Measurements from ENCODE around the gene CCDC102B. TPM values are rescaled to one million over a fixed set of nuclear protein-coding genes. Genes with fewer than 3 reads are reported as not detected.

CCDC102B gene
- total RNA-seq, 1 experiment from 2014 or later = 2.4 TPM

GRCh38 chr18:68793951-68794350, 3.9 kb upstream of the CCDC102B start:
- no peak overlapping the region for H3K4me3 ChIP-seq (ENCODE audit: low read length)
- no peak overlapping the region for H3K27ac ChIP-seq (ENCODE audit: low read length)
- no peak overlapping the region for H2AFZ ChIP-seq (ENCODE audit: low read length)
- no peaks in the 10 kb centered on the region for H3F3A ChIP-seq (ENCODE audit: low read length, unreplicated experiment)
- ChIA-PET CTCF (interaction anchor here (0.5 kb wide), 1 partner anchor 1554 kb away, joined by 4 read pairs; no protein-coding TSS in a partner anchor), POLR2A (ENCODE audit: unreplicated experiment) (no interaction called here)
- no peaks in the 10 kb centered on the region for H3K27me3 ChIP-seq (ENCODE audit: low read length)
- BruUV-seq (replicated peaks) = no TSS peak
- DNase-seq = no peak
- intact Hi-C loops (cut with micrococcal nuclease) = no loop called here
- H3K9me2 ChIP-seq (replicated peaks; ENCODE audit: low read length) = no peaks in the 10 kb centered on the region
- no peaks in the 10 kb centered on the region for H4K20me1 ChIP-seq (ENCODE audit: low read length)
- H3K36me3 ChIP-seq (ENCODE audit: low read depth, low read length) = no peaks in the 10 kb centered on the region
- TF ChIP-seq EZH2phosphoT487 (IDR thresholded peaks at IDR 0.05; ENCODE audit: borderline replicate concordance, low read length) = no peak
- TF ChIP-seq, protein P1, sequence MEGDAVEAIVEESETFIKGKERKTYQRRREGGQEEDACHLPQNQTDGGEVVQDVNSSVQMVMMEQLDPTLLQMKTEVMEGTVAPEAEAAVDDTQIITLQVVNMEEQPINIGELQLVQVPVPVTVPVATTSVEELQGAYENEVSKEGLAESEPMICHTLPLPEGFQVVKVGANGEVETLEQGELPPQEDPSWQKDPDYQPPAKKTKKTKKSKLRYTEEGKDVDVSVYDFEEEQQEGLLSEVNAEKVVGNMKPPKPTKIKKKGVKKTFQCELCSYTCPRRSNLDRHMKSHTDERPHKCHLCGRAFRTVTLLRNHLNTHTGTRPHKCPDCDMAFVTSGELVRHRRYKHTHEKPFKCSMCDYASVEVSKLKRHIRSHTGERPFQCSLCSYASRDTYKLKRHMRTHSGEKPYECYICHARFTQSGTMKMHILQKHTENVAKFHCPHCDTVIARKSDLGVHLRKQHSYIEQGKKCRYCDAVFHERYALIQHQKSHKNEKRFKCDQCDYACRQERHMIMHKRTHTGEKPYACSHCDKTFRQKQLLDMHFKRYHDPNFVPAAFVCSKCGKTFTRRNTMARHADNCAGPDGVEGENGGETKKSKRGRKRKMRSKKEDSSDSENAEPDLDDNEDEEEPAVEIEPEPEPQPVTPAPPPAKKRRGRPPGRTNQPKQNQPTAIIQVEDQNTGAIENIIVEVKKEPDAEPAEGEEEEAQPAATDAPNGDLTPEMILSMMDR (conservative IDR thresholded peaks at IDR 0.05; ENCODE audit: low read depth, low read length) = no peak
- TF ChIP-seq EZH2 (IDR thresholded peaks at IDR 0.05; ENCODE audit: low read length, unreplicated experiment) = no peak
- no peaks in the 10 kb centered on the region for H3K9me3 ChIP-seq (ENCODE audit: low read length)
- H3K4me2 ChIP-seq (ENCODE audit: low read length) = no peak overlapping the region
- H3K9ac ChIP-seq (ENCODE audit: low read length) = no peak overlapping the region
- H3K79me2 ChIP-seq (ENCODE audit: low read length) = no peaks in the 10 kb centered on the region
- peaks cover 30% of the 10 kb centered on the region for H3K4me1 ChIP-seq (ENCODE audit: insufficient read depth, low read length)
- no peak for ATAC-seq

DNA sequence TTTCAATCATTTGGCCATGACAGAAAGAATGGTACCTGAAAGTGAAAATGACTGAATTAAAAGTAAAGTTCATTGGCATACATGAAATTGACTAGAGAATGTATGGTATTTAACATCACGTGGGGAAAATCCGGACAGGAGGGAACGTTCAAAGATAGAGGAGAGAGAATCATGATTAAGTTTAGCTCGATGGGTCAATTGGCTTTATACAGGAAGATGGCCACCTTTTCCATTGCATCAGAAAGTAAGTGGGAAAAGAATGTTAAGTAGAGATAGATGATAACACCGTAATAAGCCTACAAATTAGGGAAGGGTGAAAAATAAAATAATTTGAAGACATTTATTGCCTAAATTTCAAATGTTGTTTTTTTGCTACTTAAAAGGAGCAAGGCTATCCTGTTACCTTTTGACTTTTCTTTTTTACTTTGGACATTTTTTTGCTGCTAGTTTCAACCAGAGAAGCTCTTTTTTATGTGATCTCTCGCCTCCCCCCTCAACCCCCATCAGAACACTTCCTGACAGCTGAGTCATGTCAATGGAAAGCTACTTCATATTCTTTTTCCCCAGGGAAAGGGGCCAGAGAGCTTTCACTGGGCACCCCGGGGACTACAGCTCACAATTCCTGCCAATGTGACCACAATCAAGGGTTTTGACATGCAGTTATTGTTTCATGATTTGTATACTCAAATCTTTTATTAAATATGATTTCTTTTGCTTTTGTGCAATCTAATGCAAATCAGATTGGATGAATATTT, 767 bp upstream of the CCDC102B start:
- H2AFZ ChIP-seq (ENCODE audit: low read length) = no peak overlapping the region; the same call in 1 of the 2 replicates
- no peaks in the 10 kb centered on the region for H3K9me2 ChIP-seq (replicated peaks; ENCODE audit: low read length)
- H3K27ac ChIP-seq (ENCODE audit: low read length) = peak overlapping the region; percentile 90
- ChIA-PET CTCF (no interaction called here), POLR2A (ENCODE audit: unreplicated experiment) (interaction anchor here (0.6 kb wide), 2 partner anchors 43 to 1576 kb away, joined by 3 to 5 read pairs; no protein-coding TSS in a partner anchor)
- no peaks in the 10 kb centered on the region for H3K9me3 ChIP-seq (ENCODE audit: low read length)
- H3K9ac ChIP-seq (ENCODE audit: low read length) = peak overlapping the region; percentile 74
- no peaks in the 10 kb centered on the region for H3F3A ChIP-seq (ENCODE audit: low read length, unreplicated experiment)
- peak; percentile 66 for DNase-seq
- no peaks in the 10 kb centered on the region for H4K20me1 ChIP-seq (ENCODE audit: low read length)
- H3K4me2 ChIP-seq (ENCODE audit: low read length) = peak overlapping the region; percentile 57
- no peaks in the 10 kb centered on the region for H3K27me3 ChIP-seq (ENCODE audit: low read length)
- peak overlapping the region; percentile 9; the same call in 1 of the 2 replicates for H3K4me3 ChIP-seq (ENCODE audit: low read length)
- no peaks in the 10 kb centered on the region for H3K79me2 ChIP-seq (ENCODE audit: low read length)
- ATAC-seq = peak; percentile 79
- intact Hi-C loops (cut with micrococcal nuclease) = no loop called here
- BruUV-seq (replicated peaks) = no TSS peak
- TF ChIP-seq EZH2 (IDR thresholded peaks at IDR 0.05; ENCODE audit: low read length, unreplicated experiment) (no peak), EZH2phosphoT487 (IDR thresholded peaks at IDR 0.05; ENCODE audit: borderline replicate concordance, low read length) (no peak)
- TF ChIP-seq, protein P1 (conservative IDR thresholded peaks at IDR 0.05; ENCODE audit: low read depth, low read length) = no peak
- H3K36me3 ChIP-seq (ENCODE audit: low read depth, low read length) = no peaks in the 10 kb centered on the region
- peaks cover 21% of the 10 kb centered on the region for H3K4me1 ChIP-seq (ENCODE audit: insufficient read depth, low read length)

- no peaks in the 10 kb centered on the region for H3K9me2 ChIP-seq (replicated peaks; ENCODE audit: low read length)
- no peak overlapping the region for H3K4me2 ChIP-seq (ENCODE audit: low read length)
- intact Hi-C loops (cut with micrococcal nuclease) = no loop called here
- H3K4me1 ChIP-seq (ENCODE audit: insufficient read depth, low read length) = peaks cover 19% of the 10 kb centered on the region
- no peaks in the 10 kb centered on the region for H4K20me1 ChIP-seq (ENCODE audit: low read length)
- no peak overlapping the region for H2AFZ ChIP-seq (ENCODE audit: low read length)
- TF ChIP-seq EZH2 (IDR thresholded peaks at IDR 0.05; ENCODE audit: low read length, unreplicated experiment) (no peak), EZH2phosphoT487 (IDR thresholded peaks at IDR 0.05; ENCODE audit: borderline replicate concordance, low read length) (no peak)
- TF ChIP-seq, protein P1 (conservative IDR thresholded peaks at IDR 0.05; ENCODE audit: low read depth, low read length) = no peak
- H3K9ac ChIP-seq (ENCODE audit: low read length) = no peak overlapping the region
- H3K4me3 ChIP-seq (ENCODE audit: low read length) = no peak overlapping the region
- H3K36me3 ChIP-seq (ENCODE audit: low read depth, low read length) = no peaks in the 10 kb centered on the region
- no peaks in the 10 kb centered on the region for H3K27me3 ChIP-seq (ENCODE audit: low read length)
- no peaks in the 10 kb centered on the region for H3F3A ChIP-seq (ENCODE audit: low read length, unreplicated experiment)
- DNase-seq (no peak), ATAC-seq (no peak)
- no peak overlapping the region for H3K27ac ChIP-seq (ENCODE audit: low read length)
- CTCF ChIA-PET = no interaction called here
- H3K9me3 ChIP-seq (ENCODE audit: low read length) = no peaks in the 10 kb centered on the region
- H3K79me2 ChIP-seq (ENCODE audit: low read length) = no peaks in the 10 kb centered on the region
- no TSS peak for BruUV-seq (replicated peaks)
- POLR2A ChIA-PET (ENCODE audit: unreplicated experiment) = no interaction called here
Observed at GRCh38 chr18:68800075-68800474, 2.2 kb downstream of the CCDC102B start.
